Caki2 (cell line): ENCODE measurements around the gene ROR2. TPM values are rescaled to one million over a fixed set of nuclear protein-coding genes. Genes with fewer than 3 reads are reported as not detected.

ENCODE experiments used
- DNase-seq: peaks from one replicate; pipeline ENCODE4 v3.0.0-alpha.2; 2015; ENCODE audit warnings: low read depth
- in situ Hi-C: cut with HindIII; loops from 2 replicates; pipeline ENCODE4 v1.10.0; 2016; ENCODE audit warnings: low sequenced_read_pairs, low pct_unique_long_range_greater_than_20kb, mixed read lengths
- total RNA-seq: library from RNA; depleted of rRNA; stranded (reverse); fragments of >200 nt; shearing (Covaris generic); gene quantifications from 2 replicates; pipeline ENCODE4 v1.2.3, GENCODE V29; 2014; ENCODE audit warnings: low replicate concordance

The ROR2 gene
- total RNA-seq, 1 experiment from 2014 or later: 8.4 TPM

GRCh38 chr9:91727316-91727861 is 222.6 kb downstream of the ROR2 start:
- peak; percentile 63 for DNase-seq
- in situ Hi-C loops: no loop called here

DNA sequence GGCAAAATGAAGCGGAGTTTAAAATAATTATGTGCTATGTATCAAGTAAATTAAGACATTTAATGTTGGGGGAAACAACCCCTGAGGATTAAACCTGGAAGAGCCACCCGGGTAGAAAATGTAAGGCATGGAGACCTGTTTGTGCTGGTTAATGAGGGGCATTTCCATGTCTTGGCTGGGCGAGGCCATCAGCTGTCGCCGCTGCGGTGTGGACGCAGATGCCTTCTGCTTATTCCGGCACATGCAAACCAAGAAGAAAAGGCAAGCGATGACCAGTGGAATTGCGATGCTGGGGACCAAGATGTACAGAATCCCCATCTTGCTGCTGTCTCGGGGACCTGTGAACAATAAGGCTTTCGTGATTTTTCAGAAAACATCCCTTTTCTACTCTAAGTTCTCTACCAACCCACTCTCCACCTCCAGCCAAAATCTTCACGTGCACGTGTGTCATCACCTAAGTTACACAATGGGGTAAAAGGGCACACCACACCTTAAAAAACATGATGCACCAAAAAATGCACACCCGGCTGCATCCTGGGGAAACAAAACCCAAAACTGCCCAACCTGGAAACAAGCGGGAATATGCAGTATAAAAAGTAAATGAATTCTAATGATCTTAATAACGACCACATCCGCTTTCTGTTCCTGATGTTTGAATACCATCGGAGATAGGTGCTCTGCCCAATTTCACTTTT is 223.5 kb downstream of the ROR2 start:
- no peak for DNase-seq
- in situ Hi-C loops: no loop called here

DNA sequence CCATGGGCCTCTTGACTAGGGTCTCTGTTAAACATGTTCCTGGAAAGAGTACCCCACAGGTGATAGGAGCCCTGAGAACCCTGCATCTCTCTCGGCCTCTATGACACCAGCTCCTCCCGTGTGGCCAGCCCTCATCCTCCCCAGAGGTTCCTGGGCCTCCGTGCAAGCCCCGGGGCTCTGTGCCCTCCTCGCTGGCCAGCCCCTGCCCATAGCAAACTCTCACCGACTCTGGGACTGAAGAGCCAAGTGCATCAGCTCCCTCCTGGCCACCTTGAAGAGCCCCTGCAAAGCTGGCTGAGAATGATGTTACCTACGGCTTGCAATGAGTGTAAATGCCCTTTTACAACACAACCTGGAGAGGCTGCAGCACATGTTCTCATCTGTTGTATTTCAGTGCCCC is 224.4 kb downstream of the ROR2 start:
- in situ Hi-C loops: no loop called here
- DNase-seq: no peak

- no peak for DNase-seq
- in situ Hi-C loops: no loop called here
These were observed 225.2 kb downstream of the ROR2 start for GRCh38 chr9:91724609-91725505.

- in situ Hi-C loops: no loop called here
- no peak for DNase-seq
These were observed 226.0 kb downstream of the ROR2 start for GRCh38 chr9:91724068-91724440.

DNA sequence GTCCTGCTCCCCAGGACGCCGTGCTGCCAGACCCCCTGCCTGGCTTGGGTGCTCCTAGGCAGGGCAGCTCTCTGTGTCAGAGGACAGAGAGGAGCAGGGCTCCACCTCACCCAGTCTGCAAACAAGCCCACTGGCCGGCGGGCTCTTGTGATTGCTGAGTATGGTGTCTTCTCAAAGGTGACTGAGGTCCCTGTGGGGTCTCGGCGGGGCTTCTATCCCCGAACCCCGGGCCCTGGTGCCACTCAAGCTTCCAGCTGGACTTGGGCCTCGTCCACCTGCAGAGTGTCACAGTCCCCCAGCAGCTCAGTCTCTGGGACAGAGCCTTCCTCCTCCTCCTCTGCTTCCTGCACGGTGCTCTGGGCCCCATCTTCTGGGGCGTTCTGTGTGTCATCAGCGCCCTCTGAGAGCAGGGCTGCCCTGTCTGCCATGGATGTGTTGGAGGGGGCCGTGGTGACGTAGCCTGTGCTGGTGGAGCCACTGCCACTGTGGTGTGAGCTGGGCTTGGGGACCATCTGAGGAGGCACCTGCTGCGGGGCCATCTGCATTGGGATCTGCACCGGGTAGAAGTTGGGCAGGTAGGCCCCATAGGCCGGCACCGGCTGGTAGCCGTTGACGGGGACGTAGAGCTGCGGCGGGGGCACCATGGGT is 226.5 kb downstream of the ROR2 start:
- in situ Hi-C loops: no loop called here

GRCh38 chr9:91720751-91721705 is 229.0 kb downstream of the ROR2 start:
- DNase-seq: no peak
- in situ Hi-C loops: no loop called here

More for the DNA sequence above, 226.5 kb downstream of the ROR2 start:
- no peak for DNase-seq

DNA sequence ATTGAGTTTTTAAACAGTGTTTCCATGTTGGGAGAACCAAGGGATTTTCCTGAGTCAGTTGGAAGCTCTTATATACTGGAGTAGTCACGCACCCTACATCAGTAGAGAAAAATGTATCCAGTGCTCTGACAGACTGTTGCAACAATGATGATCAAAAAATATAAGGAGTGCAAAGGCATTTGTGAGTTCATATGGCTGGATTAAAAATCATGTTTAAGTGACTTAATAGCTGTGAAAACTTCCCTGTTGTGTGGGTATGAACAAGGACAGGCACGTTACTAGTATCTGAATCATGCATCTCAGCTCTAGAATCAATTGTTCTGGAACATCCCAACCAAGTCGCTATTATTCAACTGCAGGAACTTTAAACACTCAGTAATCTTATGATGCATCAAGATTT is 229.7 kb downstream of the ROR2 start:
- in situ Hi-C loops: no loop called here
- no peak for DNase-seq

DNA sequence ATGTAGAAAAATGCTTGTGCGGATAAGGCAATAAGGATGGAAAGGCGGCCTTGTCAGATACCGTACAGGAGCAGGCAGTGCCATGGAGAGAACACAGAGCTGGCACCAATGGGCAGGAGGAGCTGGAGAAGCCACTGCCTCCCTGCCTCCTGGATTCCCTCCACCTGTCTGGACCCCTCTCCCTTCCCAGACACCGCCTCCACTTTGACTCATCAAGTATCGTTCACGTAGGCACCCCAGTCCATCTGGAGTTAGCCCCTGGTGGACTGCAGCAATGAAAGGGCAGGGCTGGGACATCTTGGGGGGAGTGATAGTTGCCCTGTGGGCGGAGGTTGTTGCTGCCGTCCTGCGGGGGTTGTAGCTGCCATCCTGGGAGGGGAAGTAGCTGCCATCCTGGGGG is 232.0 kb downstream of the ROR2 start:
- in situ Hi-C loops: no loop called here
- DNase-seq: no peak

DNA sequence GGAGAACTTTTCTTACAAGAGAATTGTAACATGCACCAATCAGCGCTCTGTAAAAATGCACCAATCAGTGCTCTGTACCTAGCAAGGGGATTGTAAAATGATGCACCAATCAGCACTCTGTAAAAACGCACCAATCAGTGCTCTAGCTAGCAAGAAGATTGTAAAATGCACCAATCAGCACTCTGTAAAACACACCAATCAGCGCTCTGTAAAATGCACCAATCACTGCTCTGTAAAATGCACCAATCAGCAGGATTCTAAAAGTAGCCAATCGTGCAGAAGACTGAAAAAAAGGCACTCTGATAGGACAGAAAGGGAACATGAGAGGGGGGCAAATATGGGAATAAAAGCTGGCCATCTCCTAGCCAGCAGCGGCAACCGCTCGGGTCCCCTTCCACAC is 233.2 kb downstream of the ROR2 start:
- in situ Hi-C loops: no loop called here
- no peak for DNase-seq

GRCh38 chr9:91716239-91716638 is 233.8 kb downstream of the ROR2 start:
- in situ Hi-C loops: no loop called here
- DNase-seq: no peak

DNA sequence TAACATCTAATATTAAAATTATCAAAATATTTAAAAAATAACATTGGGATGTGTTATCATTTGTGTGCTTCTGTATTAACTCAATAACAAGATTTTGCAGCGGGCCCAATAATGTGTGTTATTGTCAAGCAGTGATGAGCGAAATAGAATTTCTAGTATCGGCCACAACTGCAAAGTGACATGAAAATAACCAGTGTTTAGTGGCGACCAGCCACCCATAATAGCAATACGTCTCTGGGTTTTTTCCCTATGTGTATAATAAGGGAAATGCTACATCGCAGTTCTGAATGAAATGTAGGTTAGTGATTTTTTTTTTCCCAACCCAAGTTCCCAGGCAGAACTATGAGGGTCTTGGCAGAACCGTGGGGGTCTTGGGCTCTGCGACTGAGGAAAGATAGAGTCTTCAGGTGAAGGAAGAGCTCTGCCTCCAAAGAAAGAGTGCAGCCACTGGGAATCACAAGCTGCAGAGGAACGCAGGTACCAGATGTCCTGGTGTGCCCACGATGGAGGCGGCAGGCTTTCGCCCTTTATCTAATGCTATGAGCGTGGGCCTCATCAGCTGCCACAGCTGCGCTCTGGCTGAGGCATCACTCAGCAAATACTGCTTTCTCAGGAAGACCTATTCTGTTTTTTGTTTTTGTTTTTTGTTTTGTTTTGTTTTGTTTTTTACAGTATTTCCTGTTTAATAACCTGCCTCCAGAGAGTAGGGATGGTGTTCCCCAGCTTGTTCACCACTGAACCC is 235.0 kb downstream of the ROR2 start:
- in situ Hi-C loops: no loop called here

DNA sequence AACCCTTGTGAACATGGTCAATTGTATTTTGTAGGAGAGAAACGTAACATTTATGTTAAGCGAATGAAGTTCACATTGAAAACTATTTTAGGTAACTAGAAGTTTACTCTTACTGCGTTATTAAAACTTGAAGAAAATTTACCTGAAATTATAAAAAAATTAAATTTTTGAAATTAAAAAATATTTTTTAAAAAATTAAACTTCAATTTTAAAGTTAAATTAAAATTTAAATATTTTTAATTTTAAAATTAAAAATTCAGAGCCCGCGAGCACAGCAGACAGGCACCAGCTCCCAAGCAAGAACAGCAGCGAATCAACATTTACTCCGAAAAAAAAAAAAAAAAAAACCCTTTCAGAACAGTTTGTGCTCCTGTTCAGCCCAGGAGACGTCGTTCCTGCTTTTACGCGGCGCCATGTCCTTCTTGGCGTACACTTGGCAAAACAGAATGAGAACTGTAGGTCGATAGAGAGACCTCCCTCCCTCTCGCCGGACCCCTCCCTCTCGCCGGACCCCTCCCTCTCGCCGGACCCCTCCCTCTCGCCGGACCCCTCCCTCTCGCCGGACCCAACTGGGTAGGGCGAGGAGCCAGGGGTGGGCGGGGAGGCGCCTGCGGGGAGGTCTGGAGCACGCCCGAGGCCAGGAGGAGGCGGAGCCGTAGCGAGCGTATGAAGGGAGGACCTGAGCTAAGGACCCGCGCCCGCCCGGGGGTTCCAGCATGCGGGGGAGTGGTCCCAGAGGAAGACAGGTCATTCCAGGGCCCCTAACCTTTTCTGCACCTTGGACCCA is 235.8 kb downstream of the ROR2 start:
- in situ Hi-C loops: no loop called here
- peak; percentile 47 for DNase-seq

More for the DNA sequence above, 235.0 kb downstream of the ROR2 start:
- DNase-seq: no peak

DNA sequence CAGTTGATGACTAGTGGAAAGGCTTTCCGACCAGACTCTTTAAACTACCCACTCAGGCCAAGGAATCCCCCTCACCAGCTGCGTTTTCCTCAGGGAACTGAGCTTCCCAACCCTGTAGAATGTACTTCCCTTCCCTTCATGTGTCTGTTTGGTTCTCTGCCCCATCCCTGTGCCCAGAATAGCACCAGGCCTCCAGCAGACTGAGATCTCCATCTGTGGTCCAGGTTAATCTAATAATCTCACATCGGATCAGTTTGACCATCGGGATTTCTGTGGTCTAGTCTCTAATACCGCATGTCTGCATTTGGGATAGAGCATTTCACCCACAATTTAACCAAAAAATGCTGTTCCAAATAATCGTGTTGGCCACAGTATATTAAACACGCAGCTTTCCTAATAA is 237.2 kb downstream of the ROR2 start:
- no peak for DNase-seq
- in situ Hi-C loops: no loop called here

GRCh38 chr9:91711755-91712601 is 238.1 kb downstream of the ROR2 start:
- no peak for DNase-seq
- in situ Hi-C loops: no loop called here

DNA sequence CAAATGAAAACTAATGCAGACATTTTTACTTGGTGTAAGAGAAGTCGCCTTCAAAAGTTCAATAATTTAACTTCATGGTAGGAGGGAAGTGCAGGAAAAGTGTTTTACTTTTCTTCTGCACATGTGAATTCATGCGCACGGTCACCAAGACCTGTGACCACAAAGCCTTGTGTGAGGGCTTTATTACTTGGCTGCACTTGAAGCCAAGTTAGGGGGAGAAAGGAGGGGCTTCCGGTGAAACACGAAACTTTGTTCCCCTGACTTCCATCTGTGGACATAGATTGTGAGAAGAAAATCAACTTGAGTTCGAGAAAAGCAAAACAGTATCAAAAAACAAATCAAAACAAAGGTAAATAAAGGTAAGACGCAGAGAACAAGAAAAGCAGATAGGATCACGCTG is 239.9 kb downstream of the ROR2 start:
- no peak for DNase-seq
- in situ Hi-C loops: no loop called here
